HT-29 (cell line): ENCODE results near the gene USF2. TPM values are rescaled to one million over a fixed set of nuclear protein-coding genes. Genes with fewer than 3 reads are reported as not detected.

Experiments used
- DNase-seq: peaks from one replicate; pipeline ENCODE4 v3.0.0-alpha.2; 2015; ENCODE audit warnings: low spot score
- total RNA-seq: library from RNA; depleted of rRNA; stranded (reverse); fragments of >200 nt; shearing (Covaris generic); gene quantifications from 2 replicates; pipeline ENCODE4 v1.2.3, GENCODE V29; 2014

USF2 gene
- total RNA-seq, 1 experiment from 2014 or later, result 226 TPM

GRCh38 chr19:35241417-35241816, 27.3 kb upstream of the USF2 start:
- DNase-seq, result no peak

- DNase-seq, result no peak
These were observed 22.2 kb upstream of the USF2 start for GRCh38 chr19:35246466-35247092.

DNA sequence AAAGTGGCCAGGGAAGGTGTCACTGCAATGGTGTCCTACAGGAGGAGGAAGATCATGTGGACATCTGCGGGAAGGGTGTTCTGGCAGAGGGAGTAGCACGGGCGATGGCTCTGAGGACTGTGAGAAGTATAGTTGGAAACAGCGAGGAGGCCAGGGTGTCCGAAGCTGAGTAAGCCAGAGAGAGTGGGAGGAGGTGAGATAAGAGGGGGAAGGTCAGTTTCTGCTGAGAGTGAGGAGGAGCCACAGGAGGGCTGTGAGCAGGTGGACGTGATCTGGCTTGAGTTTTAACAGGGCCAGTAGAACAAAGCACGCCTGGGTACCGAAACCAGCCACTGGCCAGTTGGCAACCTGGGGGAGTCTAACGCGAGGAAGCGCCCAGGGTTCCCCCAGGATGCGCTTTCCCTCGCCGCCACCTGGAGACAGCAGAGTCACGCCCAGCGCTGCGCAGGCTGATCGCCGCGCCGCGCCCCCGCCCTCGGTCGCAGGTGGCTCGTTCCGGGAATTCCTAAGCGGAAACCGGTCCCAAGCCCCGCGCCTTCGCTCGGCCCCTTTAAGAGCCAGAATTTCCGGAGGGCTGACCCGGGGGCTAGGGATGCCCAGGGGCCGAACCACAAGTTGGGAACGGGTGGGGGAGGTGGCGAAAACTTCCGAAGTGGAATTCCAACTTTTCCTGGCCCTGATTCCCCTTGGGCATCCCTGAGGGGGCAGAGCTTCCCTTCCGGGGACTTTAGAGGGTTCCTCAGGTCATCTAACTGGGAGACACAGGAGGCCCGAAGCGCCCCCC, 21.0 kb upstream of the USF2 start:
- peak; percentile 99 for DNase-seq

DNA sequence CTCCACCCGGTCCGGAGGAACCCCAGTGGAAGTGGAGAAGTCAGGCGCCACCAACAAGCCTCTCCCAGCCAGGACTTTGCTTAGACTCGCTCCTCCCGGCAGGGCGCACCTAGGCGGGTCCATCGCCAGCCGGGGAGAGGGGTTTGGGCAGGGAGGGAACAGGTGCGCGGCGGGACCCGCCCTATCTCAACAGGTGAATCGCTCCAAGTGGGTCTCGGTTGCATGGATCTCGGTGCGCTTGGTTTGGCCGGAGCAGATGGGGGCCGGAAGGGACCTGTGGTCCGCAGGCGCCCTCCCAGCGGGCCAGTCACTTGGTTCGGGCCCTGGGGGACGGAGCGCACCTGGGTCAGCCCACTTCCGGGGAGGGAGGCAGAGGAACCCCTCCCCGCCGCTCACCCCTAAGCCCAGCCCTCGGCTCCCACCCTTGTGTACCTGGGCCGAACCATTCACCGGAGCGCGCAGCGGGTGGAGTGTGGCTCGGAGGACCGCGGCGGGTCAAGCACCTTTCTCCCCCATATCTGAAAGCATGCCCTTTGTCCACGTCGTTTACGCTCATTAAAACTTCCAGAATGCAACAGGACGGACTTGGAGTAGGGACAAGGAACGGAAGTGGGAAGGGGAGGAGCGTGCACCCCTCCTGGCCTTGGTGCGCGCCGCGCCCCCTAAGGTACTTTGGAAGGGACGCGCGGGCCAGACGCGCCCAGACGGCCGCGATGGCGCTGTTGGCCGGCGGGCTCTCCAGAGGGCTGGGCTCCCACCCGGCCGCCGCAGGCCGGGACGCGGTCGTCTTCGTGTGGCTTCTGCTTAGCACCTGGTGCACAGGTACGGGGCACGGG, 20.2 kb upstream of the USF2 start, which contains the start of gene LSR:
LSR (plus strand) TSS at position 693 of the 836 bp plus-strand sequence; CDS start at position 714, 21 bp downstream.
- DNase-seq, result peak; percentile 99

- DNase-seq, result peak; percentile 62
These were observed 19.5 kb upstream of the USF2 start for GRCh38 chr19:35249146-35249847.

DNA sequence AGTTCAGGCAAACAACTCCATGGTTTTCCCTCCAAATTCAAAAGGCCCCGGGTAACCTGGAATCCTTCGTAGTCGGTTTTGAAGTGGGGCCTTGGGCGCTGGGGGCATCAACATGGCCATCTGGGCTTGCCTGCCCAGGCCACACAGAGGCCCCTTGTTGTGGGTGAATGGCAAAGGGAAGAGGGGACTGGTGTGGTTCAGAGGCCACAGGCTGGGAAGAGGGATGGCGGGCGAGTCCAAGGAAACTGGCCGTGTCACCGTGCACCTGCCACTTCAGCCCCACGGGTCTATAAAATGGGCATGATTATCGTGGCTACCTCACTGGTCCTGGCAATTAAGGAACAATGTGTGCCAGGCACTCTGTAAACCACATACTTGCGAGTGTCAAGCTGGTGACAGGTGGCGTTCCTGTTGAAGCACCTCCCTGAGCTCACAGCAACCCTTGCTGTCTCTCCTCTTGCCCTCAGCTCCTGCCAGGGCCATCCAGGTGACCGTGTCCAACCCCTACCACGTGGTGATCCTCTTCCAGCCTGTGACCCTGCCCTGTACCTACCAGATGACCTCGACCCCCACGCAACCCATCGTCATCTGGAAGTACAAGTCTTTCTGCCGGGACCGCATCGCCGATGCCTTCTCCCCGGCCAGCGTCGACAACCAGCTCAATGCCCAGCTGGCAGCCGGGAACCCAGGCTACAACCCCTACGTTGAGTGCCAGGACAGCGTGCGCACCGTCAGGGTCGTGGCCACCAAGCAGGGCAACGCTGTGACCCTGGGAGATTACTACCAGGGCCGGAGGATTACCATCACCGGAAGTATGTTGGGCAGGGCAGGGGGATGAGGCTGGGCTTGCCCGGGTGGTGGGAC, 18.7 kb upstream of the USF2 start:
- DNase-seq, result peak; percentile 26

DNA sequence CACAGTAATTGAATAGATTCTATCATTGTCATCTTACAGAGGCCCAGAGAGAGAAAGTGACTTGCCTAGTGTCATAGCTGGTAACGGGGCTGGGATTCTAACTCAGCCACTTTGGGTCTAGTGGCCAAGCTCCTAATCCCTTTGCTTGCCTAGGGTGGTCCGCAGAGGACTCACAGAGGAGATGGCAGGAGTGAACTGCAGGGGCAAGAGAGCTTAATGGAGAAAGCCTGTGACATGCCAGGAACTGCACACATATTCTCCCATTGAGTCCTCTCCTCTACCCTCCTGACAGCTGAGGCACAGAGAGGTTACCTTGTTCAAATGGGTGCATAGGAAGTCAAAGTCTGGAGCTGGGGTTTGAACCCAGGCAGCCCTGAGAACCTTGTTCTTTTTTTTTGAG, 17.3 kb upstream of the USF2 start:
- no peak for DNase-seq

DNA sequence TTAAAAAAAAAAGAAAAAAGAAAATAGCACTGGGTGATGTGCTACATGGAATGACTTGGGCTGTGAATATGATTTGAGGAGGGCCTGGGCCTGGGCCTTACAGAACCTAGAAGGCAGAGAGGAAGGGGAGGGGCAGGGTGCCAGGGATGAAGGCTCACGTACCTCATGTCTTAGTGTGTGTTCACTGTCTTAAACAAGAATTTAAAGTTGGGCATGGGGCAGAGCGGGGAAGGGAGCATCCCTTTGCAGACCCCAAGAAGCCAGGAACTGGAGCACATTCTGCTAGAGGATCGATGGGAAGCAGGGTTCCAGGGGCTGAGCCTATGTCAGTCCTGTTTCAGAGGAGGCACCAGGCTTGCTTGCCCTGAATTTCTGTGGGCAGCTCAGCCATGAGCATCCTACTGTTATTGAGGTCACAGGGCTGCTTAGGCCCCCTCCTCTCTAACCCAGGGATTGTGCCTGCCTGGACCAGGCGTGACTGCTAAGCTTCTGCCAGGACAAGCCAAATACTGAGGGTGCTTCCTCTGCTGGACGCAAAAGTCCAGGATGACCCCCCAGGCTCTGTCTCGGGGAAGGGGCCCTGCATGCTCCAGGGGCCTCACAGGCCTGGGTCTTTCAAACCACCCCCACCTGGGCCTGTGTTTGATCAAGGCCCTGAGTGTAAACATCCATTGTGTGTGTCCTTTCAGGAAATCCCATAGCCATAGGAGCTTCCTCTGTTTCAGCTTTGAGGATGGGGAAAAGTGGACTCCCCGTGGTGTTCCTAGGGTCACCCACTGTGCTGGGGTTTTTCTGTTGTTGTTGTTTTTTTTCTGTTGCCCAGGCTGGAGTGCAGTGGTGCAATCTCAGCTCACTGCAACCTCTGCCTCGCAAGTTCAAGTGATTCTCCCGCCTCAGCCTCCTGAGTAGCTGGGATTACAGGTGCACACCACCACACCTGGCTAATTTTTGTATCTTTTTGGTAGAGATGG, 15.2 kb upstream of the USF2 start:
- no peak for DNase-seq

DNA sequence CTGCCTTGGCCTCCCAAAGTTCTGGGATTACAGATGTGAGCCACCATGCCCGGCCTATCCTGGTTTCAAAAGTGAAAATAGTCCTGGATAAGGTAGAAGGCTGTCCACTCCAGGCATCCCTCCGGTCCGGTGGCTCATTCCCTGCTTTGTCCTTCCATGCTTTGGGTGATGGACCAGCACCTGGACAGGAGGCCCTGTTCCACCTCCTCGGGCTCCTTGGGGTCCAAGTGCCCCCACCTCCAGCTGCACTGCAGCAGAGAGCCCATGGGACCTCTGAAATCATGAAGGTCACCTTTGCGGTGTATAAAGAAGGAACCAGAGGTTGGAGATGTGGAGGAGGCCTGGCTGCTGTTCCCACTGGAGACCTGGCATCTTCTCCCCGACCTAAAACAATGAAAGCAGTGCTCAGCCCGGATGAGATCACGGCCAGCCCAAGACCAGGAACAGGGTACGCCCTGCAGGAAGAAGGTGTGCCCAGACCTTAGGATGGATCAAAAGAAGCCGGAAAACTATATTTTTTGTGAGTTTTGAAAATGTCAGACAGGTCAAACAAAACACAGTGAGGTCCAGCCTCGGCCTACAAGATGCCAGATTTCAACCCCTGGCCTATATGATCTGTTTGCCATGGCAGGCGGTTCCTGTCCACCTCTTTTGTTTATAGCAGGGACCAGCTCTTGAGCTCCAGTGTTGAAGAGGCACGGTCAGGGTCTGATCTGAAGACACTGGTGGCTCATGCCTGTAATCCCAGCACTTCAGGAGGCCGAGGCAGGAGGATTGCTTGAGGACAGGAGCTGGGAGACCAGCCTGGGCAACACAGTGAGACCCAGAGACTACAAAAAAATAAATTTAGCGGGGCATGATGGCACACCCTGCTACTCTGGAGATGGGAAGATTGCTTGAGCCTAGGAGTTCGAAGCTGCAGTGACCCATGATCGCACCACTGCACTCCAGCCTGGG, 14.1 kb upstream of the USF2 start:
- no peak for DNase-seq

DNA sequence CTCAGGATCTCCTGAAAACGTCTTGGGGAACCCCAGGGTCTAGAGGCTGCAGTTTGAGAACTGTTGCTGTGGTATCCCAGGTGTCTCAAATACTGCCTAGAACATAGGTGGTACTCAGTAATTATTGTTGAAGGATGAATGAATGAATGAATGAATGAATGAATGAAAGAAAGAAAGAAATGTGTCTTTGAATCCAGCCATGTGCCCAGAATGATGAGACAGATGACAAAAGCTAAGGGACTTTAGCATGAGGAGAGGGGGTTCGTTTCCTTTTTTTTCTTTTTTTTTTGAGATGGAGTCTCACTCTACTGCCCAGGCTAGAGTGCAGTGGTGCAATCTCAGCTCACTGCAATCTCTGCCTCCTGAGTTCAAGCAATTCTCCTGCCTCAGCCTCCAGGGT, 12.2 kb upstream of the USF2 start:
- DNase-seq, result no peak

- no peak for DNase-seq
These were observed 11.7 kb upstream of the USF2 start for GRCh38 chr19:35257113-35257461.

GRCh38 chr19:35260694-35261304, 8.0 kb upstream of the USF2 start:
- DNase-seq, result no peak

GRCh38 chr19:35261356-35262100, 7.2 kb upstream of the USF2 start:
- DNase-seq, result no peak

DNA sequence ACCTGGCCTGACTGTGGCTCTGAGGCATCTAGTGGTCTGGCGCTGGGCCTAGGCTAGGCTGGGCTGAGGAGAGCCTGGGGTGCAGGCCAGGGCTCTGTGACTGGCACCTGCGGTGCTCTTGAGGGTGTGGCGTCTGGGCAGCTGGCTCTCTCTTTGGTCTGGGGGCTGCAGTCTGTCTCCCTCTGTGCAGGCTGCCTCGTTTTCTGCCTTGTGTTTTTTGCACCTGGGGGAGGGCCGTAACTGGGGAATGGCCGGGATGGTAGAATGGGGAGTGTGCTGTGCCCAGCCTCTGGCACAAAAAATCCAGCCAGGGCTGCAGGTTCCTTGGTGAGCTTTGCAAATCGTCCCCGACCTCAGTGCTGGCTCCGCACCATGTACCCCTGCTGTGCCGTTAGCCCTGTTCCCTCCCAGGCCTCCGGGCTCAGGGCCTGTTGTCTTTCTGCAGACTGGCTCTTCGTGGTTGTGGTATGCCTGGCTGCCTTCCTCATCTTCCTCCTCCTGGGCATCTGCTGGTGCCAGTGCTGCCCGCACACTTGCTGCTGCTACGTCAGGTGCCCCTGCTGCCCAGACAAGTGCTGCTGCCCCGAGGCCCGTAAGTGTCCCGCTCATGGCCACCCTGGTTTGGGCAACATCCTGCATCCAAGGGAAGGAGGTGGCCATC, 6.5 kb upstream of the USF2 start:
- no peak for DNase-seq

DNA sequence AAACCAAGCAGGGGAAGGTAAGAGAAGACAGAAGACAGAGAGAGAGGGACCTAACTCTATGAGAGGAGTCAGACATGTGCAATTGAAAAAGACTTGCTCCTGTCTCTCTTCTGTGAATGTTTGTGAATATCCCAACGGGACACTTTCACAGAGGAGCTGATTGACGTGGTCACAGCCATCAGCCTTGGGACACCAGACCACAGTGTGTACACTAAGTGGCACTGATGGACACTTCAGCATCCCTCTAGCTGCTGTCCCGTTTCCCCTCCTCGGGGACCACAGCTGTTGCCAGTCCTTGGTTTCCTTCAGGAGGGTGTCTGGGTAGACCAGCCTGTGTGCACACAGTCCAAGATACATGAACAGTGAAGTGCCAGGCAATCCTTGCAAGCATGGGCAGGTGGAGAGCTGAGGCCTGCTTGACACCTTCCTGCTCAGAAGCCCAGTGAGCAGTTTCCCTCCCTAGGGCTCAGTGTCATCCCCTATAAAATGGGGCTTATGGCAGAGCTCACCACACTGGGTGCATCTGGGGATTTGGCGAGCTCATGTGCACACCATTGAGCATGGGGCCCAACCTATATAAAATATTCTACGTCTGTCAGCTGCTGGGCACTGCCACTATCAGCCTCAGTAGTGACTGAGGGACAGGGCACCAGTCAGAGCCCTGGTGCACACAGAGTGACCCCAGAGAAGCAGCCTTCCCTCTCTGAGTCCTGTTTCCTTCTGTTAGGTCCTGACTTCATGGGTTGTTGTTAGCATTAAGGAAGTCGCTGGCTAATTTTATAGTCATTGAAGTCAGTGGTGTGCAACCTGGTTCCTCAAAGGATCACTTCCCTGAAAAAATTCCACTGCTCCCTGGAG, 4.3 kb upstream of the USF2 start:
- DNase-seq, result peak; percentile 19
